HG03095 (cell line): ENCODE data around the gene ZBTB44.

Source experiments
- ATAC-seq: cut with Tn5 transposase; IDR thresholded peaks from one replicate; pipeline ENCODE4 v1.9.1; 2021; ENCODE audit warnings: moderate library complexity; ENCODE audit not compliant: unreplicated experiment

Gene ZBTB44

GRCh38 chr11:130180491-130180890 is 134.2 kb downstream of the ZBTB44 start:
- peak; percentile 40 for ATAC-seq

GRCh38 chr11:130179396-130180306 is 135.1 kb downstream of the ZBTB44 start:
- ATAC-seq: no peak

GRCh38 chr11:130178441-130179339 is 136.0 kb downstream of the ZBTB44 start:
- ATAC-seq: no peak

- ATAC-seq: no peak
Measured at GRCh38 chr11:130177782-130178181, 136.9 kb downstream of the ZBTB44 start.
